WTC11 (cell line): Measurements from ENCODE around the gene CD72. TPM values are rescaled to one million over a fixed set of nuclear protein-coding genes. Genes with fewer than 3 reads are reported as not detected.

ENCODE experiments used
- ATAC-seq: fragments of 200-7000 bp; cut with Tn5 transposase; 2 replicates; pipeline ENCODE4 v1.10.0; 2021; ENCODE audit warnings: mild to moderate bottlenecking, moderate library complexity
- CTCF ChIA-PET: fragments of 300-600 bp; sonication (Branson Sonifier 250); formaldehyde crosslinking; loops from one replicate; lab custom pipeline; 2021; ENCODE audit warnings: antibody characterized with exemption; lab: Charles Lee
- POLR2A ChIA-PET: fragments of 350-600 bp; sonication (Branson Sonifier 250); formaldehyde crosslinking; loops from one replicate; lab custom pipeline; 2021; ENCODE audit warnings: antibody characterized with exemption; lab: Charles Lee
- DNase-seq: peaks from one replicate; pipeline ENCODE4 v3.0.0; 2021; ENCODE audit warnings: low spot score
- H3K27ac Mint-ChIP-seq: 2 replicates; pipeline ENCODE4 v1.8.0; 2021; ENCODE audit warnings: mixed read lengths
- H3K27me3 Mint-ChIP-seq: 2 replicates; pipeline ENCODE4 v1.8.0; 2021; ENCODE audit warnings: low read depth, mild to moderate bottlenecking, moderate library complexity, mixed read lengths
- H3K36me3 Mint-ChIP-seq: 2 replicates; pipeline ENCODE4 v1.8.0; 2021; ENCODE audit warnings: mixed read lengths
- H3K4me1 Mint-ChIP-seq: 2 replicates; pipeline ENCODE4 v1.8.0; 2022; ENCODE audit warnings: mixed read lengths
- H3K4me3 Mint-ChIP-seq: 2 replicates; pipeline ENCODE4 v1.8.0; 2021; ENCODE audit warnings: mild to moderate bottlenecking, moderate library complexity, mixed read lengths
- H3K9me3 Mint-ChIP-seq: 2 replicates; pipeline ENCODE4 v1.8.0; 2021; ENCODE audit warnings: mixed read lengths
- ARID4B ChIP-seq: sonication (generic); formaldehyde crosslinking; IDR thresholded peaks from 2 replicates; pipeline ENCODE4 v1.8.0; 2023; ENCODE audit warnings: missing genetic modification reagents, mild to moderate bottlenecking, borderline replicate concordance
- CREB1 ChIP-seq: sonication (generic); formaldehyde crosslinking; IDR thresholded peaks from 2 replicates; pipeline ENCODE4 v1.8.0; 2023; ENCODE audit warnings: mild to moderate bottlenecking, missing genetic modification reagents
- MYBL2 ChIP-seq: sonication (generic); formaldehyde crosslinking; IDR thresholded peaks from 2 replicates; pipeline ENCODE4 v1.8.1; 2023; ENCODE audit warnings: mild to moderate bottlenecking, moderate library complexity, missing genetic modification reagents
- TCF7 ChIP-seq: sonication (generic); formaldehyde crosslinking; IDR thresholded peaks from 2 replicates; pipeline ENCODE4 v1.8.0; 2022; ENCODE audit warnings: mild to moderate bottlenecking, low read depth, missing genetic modification reagents, moderate library complexity
- ZNF232 ChIP-seq: sonication (generic); formaldehyde crosslinking; IDR thresholded peaks from 2 replicates; pipeline ENCODE4 v1.8.0; 2022; ENCODE audit warnings: mild to moderate bottlenecking, missing genetic modification reagents
- ZNF263 ChIP-seq: sonication (generic); formaldehyde crosslinking; IDR thresholded peaks from 2 replicates; pipeline ENCODE4 v1.8.1; 2022; ENCODE audit warnings: low read depth, mild to moderate bottlenecking, moderate library complexity, missing genetic modification reagents
- ZNF317 ChIP-seq: sonication (generic); formaldehyde crosslinking; IDR thresholded peaks from 2 replicates; pipeline ENCODE4 v1.8.1; 2023; ENCODE audit warnings: low read depth, mild to moderate bottlenecking, moderate library complexity, missing genetic modification reagents, borderline replicate concordance
- total RNA-seq: library from RNA; stranded (reverse); gene quantifications from 3 replicates; pipeline ENCODE4 v1.2.3, GENCODE V29; 2021
- TF ChIP-seq, protein P1 (sequence below): fragments of 250-450 bp; sonication (Bioruptor Pico); IDR thresholded peaks from 2 replicates; pipeline ENCODE4 v1.9.0; 2021; ENCODE audit warnings: mild to moderate bottlenecking, borderline replicate concordance
- TF ChIP-seq, protein P2 (sequence below): sonication (generic); formaldehyde crosslinking; IDR thresholded peaks from 2 replicates; pipeline ENCODE4 v1.8.1; 2023; ENCODE audit warnings: mild to moderate bottlenecking, moderate library complexity, missing genetic modification reagents

CD72 gene
- total RNA-seq, 1 experiment from 2014 or later, result 2.9 TPM

GRCh38 chr9:35577486-35577885, 40.7 kb downstream of the CD72 start:
- peaks cover 8% of the 10 kb centered on the region for H3K4me1 Mint-ChIP-seq
- POLR2A ChIA-PET, result no interaction called here

GRCh38 chr9:35575478-35575877, 42.7 kb downstream of the CD72 start:
- H3K27ac Mint-ChIP-seq, result no peak overlapping the region
- TF ChIP-seq, protein P1, sequence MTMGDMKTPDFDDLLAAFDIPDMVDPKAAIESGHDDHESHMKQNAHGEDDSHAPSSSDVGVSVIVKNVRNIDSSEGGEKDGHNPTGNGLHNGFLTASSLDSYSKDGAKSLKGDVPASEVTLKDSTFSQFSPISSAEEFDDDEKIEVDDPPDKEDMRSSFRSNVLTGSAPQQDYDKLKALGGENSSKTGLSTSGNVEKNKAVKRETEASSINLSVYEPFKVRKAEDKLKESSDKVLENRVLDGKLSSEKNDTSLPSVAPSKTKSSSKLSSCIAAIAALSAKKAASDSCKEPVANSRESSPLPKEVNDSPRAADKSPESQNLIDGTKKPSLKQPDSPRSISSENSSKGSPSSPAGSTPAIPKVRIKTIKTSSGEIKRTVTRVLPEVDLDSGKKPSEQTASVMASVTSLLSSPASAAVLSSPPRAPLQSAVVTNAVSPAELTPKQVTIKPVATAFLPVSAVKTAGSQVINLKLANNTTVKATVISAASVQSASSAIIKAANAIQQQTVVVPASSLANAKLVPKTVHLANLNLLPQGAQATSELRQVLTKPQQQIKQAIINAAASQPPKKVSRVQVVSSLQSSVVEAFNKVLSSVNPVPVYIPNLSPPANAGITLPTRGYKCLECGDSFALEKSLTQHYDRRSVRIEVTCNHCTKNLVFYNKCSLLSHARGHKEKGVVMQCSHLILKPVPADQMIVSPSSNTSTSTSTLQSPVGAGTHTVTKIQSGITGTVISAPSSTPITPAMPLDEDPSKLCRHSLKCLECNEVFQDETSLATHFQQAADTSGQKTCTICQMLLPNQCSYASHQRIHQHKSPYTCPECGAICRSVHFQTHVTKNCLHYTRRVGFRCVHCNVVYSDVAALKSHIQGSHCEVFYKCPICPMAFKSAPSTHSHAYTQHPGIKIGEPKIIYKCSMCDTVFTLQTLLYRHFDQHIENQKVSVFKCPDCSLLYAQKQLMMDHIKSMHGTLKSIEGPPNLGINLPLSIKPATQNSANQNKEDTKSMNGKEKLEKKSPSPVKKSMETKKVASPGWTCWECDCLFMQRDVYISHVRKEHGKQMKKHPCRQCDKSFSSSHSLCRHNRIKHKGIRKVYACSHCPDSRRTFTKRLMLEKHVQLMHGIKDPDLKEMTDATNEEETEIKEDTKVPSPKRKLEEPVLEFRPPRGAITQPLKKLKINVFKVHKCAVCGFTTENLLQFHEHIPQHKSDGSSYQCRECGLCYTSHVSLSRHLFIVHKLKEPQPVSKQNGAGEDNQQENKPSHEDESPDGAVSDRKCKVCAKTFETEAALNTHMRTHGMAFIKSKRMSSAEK (CRISPR knock-in tag), result no peak
- no peak for TF ChIP-seq ZNF317 (CRISPR knock-in tag)
- TF ChIP-seq ARID4B, result no peak
- no peak for DNase-seq
- no peak for ATAC-seq
- H3K4me1 Mint-ChIP-seq, result peaks cover 8% of the 10 kb centered on the region
- peaks cover 12% of the 10 kb centered on the region for H3K36me3 Mint-ChIP-seq
- H3K4me3 Mint-ChIP-seq, result no peak overlapping the region
- H3K27me3 Mint-ChIP-seq, result no peaks in the 10 kb centered on the region; the same call in 1 of the 2 replicates
- peaks cover 14% of the 10 kb centered on the region for H3K9me3 Mint-ChIP-seq
- ChIA-PET POLR2A (no interaction called here), CTCF (interaction anchor here (1.4 to 2.0 kb wide), 2 partner anchors 28 to 36 kb away, joined by 3 to 6 read pairs; no protein-coding TSS in a partner anchor)

More at GRCh38 chr9:35577486-35577885, 40.7 kb downstream of the CD72 start:
- no peak overlapping the region for H3K4me3 Mint-ChIP-seq
- H3K9me3 Mint-ChIP-seq, result peaks cover 32% of the 10 kb centered on the region
- ATAC-seq (no peak), DNase-seq (no peak)
- CTCF ChIA-PET, result interaction anchor here (1.6 kb wide), 1 partner anchor 26 kb away, joined by 6 read pairs; no protein-coding TSS in a partner anchor
- peaks cover 30% of the 10 kb centered on the region for H3K36me3 Mint-ChIP-seq
- no peak overlapping the region for H3K27ac Mint-ChIP-seq
- no peaks in the 10 kb centered on the region for H3K27me3 Mint-ChIP-seq
- no peak for TF ChIP-seq ZNF263 (CRISPR knock-in tag)

GRCh38 chr9:35574578-35575122, 43.6 kb downstream of the CD72 start:
- ChIA-PET POLR2A (no interaction called here), CTCF (interaction anchor here (2.0 kb wide), 2 partner anchors 29 to 122 kb away, joined by 4 to 6 read pairs; no protein-coding TSS in a partner anchor)
- Mint-ChIP-seq H3K36me3 (peaks cover 4% of the 10 kb centered on the region), H3K27me3 (no peaks in the 10 kb centered on the region; the same call in 1 of the 2 replicates), H3K27ac (no peak overlapping the region), H3K4me3 (no peak overlapping the region), H3K4me1 (peaks cover 2% of the 10 kb centered on the region), H3K9me3 (peaks cover 7% of the 10 kb centered on the region)
- ATAC-seq, result no peak
- TF ChIP-seq ZNF232 (CRISPR knock-in tag), result no peak
- TF ChIP-seq TCF7, result no peak
- no peak for TF ChIP-seq CREB1 (CRISPR knock-in tag)
- no peak for TF ChIP-seq MYBL2 (CRISPR knock-in tag)
- TF ChIP-seq, protein P2, sequence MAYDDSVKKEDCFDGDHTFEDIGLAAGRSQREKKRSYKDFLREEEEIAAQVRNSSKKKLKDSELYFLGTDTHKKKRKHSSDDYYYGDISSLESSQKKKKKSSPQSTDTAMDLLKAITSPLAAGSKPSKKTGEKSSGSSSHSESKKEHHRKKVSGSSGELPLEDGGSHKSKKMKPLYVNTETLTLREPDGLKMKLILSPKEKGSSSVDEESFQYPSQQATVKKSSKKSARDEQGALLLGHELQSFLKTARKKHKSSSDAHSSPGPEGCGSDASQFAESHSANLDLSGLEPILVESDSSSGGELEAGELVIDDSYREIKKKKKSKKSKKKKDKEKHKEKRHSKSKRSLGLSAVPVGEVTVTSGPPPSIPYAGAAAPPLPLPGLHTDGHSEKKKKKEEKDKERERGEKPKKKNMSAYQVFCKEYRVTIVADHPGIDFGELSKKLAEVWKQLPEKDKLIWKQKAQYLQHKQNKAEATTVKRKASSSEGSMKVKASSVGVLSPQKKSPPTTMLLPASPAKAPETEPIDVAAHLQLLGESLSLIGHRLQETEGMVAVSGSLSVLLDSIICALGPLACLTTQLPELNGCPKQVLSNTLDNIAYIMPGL, result no peak
- DNase-seq, result no peak
